Measurements from ENCODE around the gene SUGCT.

GRCh38 chr7:40717242-40717641 lies 582.4 kb downstream of the SUGCT start:
- TF ChIP-seq, protein P1, sequence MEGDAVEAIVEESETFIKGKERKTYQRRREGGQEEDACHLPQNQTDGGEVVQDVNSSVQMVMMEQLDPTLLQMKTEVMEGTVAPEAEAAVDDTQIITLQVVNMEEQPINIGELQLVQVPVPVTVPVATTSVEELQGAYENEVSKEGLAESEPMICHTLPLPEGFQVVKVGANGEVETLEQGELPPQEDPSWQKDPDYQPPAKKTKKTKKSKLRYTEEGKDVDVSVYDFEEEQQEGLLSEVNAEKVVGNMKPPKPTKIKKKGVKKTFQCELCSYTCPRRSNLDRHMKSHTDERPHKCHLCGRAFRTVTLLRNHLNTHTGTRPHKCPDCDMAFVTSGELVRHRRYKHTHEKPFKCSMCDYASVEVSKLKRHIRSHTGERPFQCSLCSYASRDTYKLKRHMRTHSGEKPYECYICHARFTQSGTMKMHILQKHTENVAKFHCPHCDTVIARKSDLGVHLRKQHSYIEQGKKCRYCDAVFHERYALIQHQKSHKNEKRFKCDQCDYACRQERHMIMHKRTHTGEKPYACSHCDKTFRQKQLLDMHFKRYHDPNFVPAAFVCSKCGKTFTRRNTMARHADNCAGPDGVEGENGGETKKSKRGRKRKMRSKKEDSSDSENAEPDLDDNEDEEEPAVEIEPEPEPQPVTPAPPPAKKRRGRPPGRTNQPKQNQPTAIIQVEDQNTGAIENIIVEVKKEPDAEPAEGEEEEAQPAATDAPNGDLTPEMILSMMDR (conservative IDR thresholded peaks at IDR 0.05; ENCODE audit: low read depth, low read length): no peak
- no peak for TF ChIP-seq EZH2 (IDR thresholded peaks at IDR 0.05; ENCODE audit: borderline replicate concordance, low read depth, low read length, poor library complexity, severe bottlenecking)

Data from A673 (cell line).